HepG2 (cell line): Measurements from ENCODE around the gene PRKAR1A. TPM values are rescaled to one million over a fixed set of nuclear protein-coding genes. Genes with fewer than 3 reads are reported as not detected.

Experiments used
- ARHGAP35 ChIP-seq: sonication (generic); formaldehyde crosslinking; IDR thresholded peaks from 2 replicates; pipeline ENCODE4 v1.9.0; 2022; ENCODE audit warnings: mild to moderate bottlenecking, inconsistent platforms, moderate library complexity, missing genetic modification reagents, borderline replicate concordance
- CEBPZ ChIP-seq: IDR thresholded peaks from 2 replicates; pipeline ENCODE4 v1.6.1; 2012; ENCODE audit warnings: low read length, improper control_type of control experiment
- CSRNP1 ChIP-seq: sonication (generic); formaldehyde crosslinking; IDR thresholded peaks from 2 replicates; pipeline ENCODE4 v1.8.1; 2023; ENCODE audit warnings: mild to moderate bottlenecking, missing genetic modification reagents
- DZIP1 ChIP-seq: sonication (generic); formaldehyde crosslinking; IDR thresholded peaks from 2 replicates; pipeline ENCODE4 v1.5.0; 2020; ENCODE audit warnings: mild to moderate bottlenecking, missing genetic modification reagents
- FOXK2 ChIP-seq: fragments of 450-650 bp; IDR thresholded peaks from 2 replicates; pipeline ENCODE4 v1.6.1; 2016
- GATAD2A ChIP-seq: IDR thresholded peaks from 2 replicates; pipeline ENCODE4 v1.6.1; 2016
- HNF1B ChIP-seq: sonication (generic); formaldehyde crosslinking; IDR thresholded peaks from 2 replicates; pipeline ENCODE4 v1.5.1; 2020; ENCODE audit warnings: mild to moderate bottlenecking, moderate library complexity, missing genetic modification reagents
- NFIB ChIP-seq: sonication (generic); formaldehyde crosslinking; IDR thresholded peaks from 2 replicates; pipeline ENCODE4 v1.9.0; 2021; ENCODE audit warnings: missing genetic modification reagents, mild to moderate bottlenecking, borderline replicate concordance
- NONO ChIP-seq, 2 experiments: fragments of 450-650 bp in 1 of 2; sonication (generic) in 1 of 2; formaldehyde crosslinking in 1 of 2; IDR thresholded peaks in 1 of 2; conservative IDR thresholded peaks in 1 of 2; 2 replicates each; pipeline versions ENCODE4 v1.6.1 to v1.8.0; 2017 to 2022; ENCODE audit warnings: mild to moderate bottlenecking in 1 of 2, missing genetic modification reagents in 1 of 2, moderate library complexity in 1 of 2
- PPARG ChIP-seq: conservative IDR thresholded peaks from 2 replicates; pipeline ENCODE4 v1.6.1; 2016; ENCODE audit warnings: missing biosample characterization, missing genetic modification reagents
- REPIN1 ChIP-seq: sonication (generic); formaldehyde crosslinking; IDR thresholded peaks from 2 replicates; pipeline ENCODE4 v1.8.0; 2022; ENCODE audit warnings: missing genetic modification reagents, low read depth, mild to moderate bottlenecking, borderline replicate concordance
- SOX5 ChIP-seq: IDR thresholded peaks from 2 replicates; pipeline ENCODE4 v1.6.1; 2016; ENCODE audit warnings: borderline replicate concordance
- ZFP82 ChIP-seq: sonication (generic); formaldehyde crosslinking; IDR thresholded peaks from 2 replicates; pipeline ENCODE4 v1.5.1; 2020; ENCODE audit warnings: mild to moderate bottlenecking, missing genetic modification reagents, borderline replicate concordance
- ZMAT3 ChIP-seq: sonication (generic); formaldehyde crosslinking; conservative IDR thresholded peaks from 2 replicates; pipeline ENCODE4 v1.7.0; 2021; ENCODE audit warnings: missing genetic modification reagents
- ZMYM3 ChIP-seq: sonication (generic); formaldehyde crosslinking; IDR thresholded peaks from 2 replicates; pipeline ENCODE4 v1.5.1; 2020; ENCODE audit warnings: mild to moderate bottlenecking, missing genetic modification reagents
- ZNF367 ChIP-seq: sonication (generic); formaldehyde crosslinking; IDR thresholded peaks from 2 replicates; pipeline ENCODE4 v1.4.0; 2020; ENCODE audit warnings: missing genetic modification reagents, borderline replicate concordance
- ZNF607 ChIP-seq: sonication (generic); formaldehyde crosslinking; IDR thresholded peaks from 2 replicates; pipeline ENCODE4 v1.5.1; 2020; ENCODE audit warnings: missing genetic modification reagents, mild to moderate bottlenecking, borderline replicate concordance
- ZNF766 ChIP-seq: sonication (generic); formaldehyde crosslinking; IDR thresholded peaks from 2 replicates; pipeline ENCODE4 v1.5.0; 2020; ENCODE audit warnings: missing genetic modification reagents, borderline replicate concordance
- ZSCAN30 ChIP-seq: sonication (generic); formaldehyde crosslinking; IDR thresholded peaks from 2 replicates; pipeline ENCODE4 v1.5.0; 2020; ENCODE audit warnings: mild to moderate bottlenecking, missing genetic modification reagents
- polyA plus RNA-seq, 8 experiments: library from polyadenylated mRNA; depleted of rRNA in 3 of 8; stranded (reverse) in 7 of 8; unstranded in 1 of 8; fragments of >200 nt; fragmentation: Illumina TruSeq in 4 of 8; extraction: Trizol in 4 of 8; gene quantifications; 2 replicates each; pipeline versions ENCODE4 v1.2.1 to v1.2.3, GENCODE V29; 2011 to 2016; ENCODE audit warnings: low read depth in 4 of 8, missing spikeins in 1 of 8, mixed read lengths in 1 of 8; ENCODE audit not compliant: insufficient read depth in 1 of 8
- total RNA-seq, 5 experiments: library from RNA; depleted of rRNA; stranded (reverse); fragments of >200 nt; fragmentation: Illumina TruSeq; extraction: Trizol; gene quantifications; 2 replicates each; pipeline ENCODE4 v1.2.3, GENCODE V29; 2016; ENCODE audit warnings: low read depth in 1 of 5

The PRKAR1A gene
- total and polyA plus RNA-seq, 2 of the 13 experiments (the other 11 are each of a cell fraction or from before 2014, with no cell fraction given): 265 to 266 TPM

GRCh38 chr17:68512960-68513474 lies 787 bp downstream of the PRKAR1A start (continued):
- TF ChIP-seq ZNF607 (CRISPR knock-in tag): no peak
- TF ChIP-seq NFIB: no peak
- TF ChIP-seq ZMAT3: no peak
- no peak for TF ChIP-seq ZFP82 (CRISPR knock-in tag)
- TF ChIP-seq SOX5 (CRISPR knock-in tag): 0 out of 2 replicates have a peak, but pooled peaks have one; percentile 14
- TF ChIP-seq DZIP1 (CRISPR knock-in tag): no peak
- TF ChIP-seq PPARG (CRISPR knock-in tag): no peak
- TF ChIP-seq HNF1B (CRISPR knock-in tag): peak; percentile 53; the same call in 1 of the 2 replicates
- TF ChIP-seq CSRNP1 (CRISPR knock-in tag): no peak
- no peak for TF ChIP-seq NONO (IDR thresholded peaks at IDR 0.05)
- TF ChIP-seq NONO (CRISPR knock-in tag; conservative IDR thresholded peaks at IDR 0.05): no peak
- TF ChIP-seq ZNF367 (CRISPR knock-in tag): no peak
- no peak for TF ChIP-seq ZMYM3 (CRISPR knock-in tag)
- TF ChIP-seq ZSCAN30 (CRISPR knock-in tag): 0 out of 2 replicates have a peak, but pooled peaks have one; percentile 68
- TF ChIP-seq CEBPZ: no peak
- TF ChIP-seq ZNF766 (CRISPR knock-in tag): no peak
- TF ChIP-seq REPIN1 (CRISPR knock-in tag): no peak
- 0 out of 2 replicates have a peak, but pooled peaks have one; percentile 10 for TF ChIP-seq GATAD2A
- no peak for TF ChIP-seq ARHGAP35 (CRISPR knock-in tag)
- no peak for TF ChIP-seq FOXK2
